Neural cell (in vitro differentiated cells): Measurements from ENCODE around the gene MYBPC3.

Experiments
- CTCF ChIP-seq: fragments of 450-650 bp; IDR thresholded peaks from 2 replicates; pipeline ENCODE4 v1.5.1; 2014; ENCODE audit warnings: antibody characterized with exemption, mild to moderate bottlenecking, moderate library complexity; ENCODE audit not compliant: poor library complexity, severe bottlenecking
- EP300 ChIP-seq: fragments of 450-650 bp; conservative IDR thresholded peaks from 2 replicates; pipeline ENCODE4 v1.6.1; 2014; ENCODE audit warnings: antibody characterized with exemption, mild to moderate bottlenecking, moderate library complexity; ENCODE audit not compliant: poor library complexity, severe bottlenecking
- EZH2 ChIP-seq: fragments of 200-600, 300-800 bp; shearing (Covaris generic), sonication (generic); IDR thresholded peaks from 2 replicates; pipeline ENCODE4 v1.6.1; 2014; ENCODE audit warnings: antibody characterized with exemption, low read length, borderline replicate concordance, mild to moderate bottlenecking; ENCODE audit not compliant: insufficient read depth, poor library complexity, severe bottlenecking
- POLR2AphosphoS5 ChIP-seq: IDR thresholded peaks from 2 replicates; pipeline ENCODE4 v1.6.1; 2012
- REST ChIP-seq: IDR thresholded peaks from 2 replicates; pipeline ENCODE4 v1.6.1; 2012; ENCODE audit warnings: borderline replicate concordance
- TAF1 ChIP-seq: IDR thresholded peaks from 2 replicates; pipeline ENCODE4 v1.6.1; 2012; ENCODE audit warnings: low read depth

GRCh38 chr11:47347137-47347536 is 5.4 kb downstream of the MYBPC3 start:
- TF ChIP-seq REST (no peak), EZH2 (no peak), EP300 (no peak), CTCF (no peak), POLR2AphosphoS5 (no peak), TAF1 (no peak)
